Measurements from ENCODE around the gene TPCN2. TPM values are rescaled to one million over a fixed set of nuclear protein-coding genes. Genes with fewer than 3 reads are reported as not detected.

The TPCN2 gene
- total and polyA plus RNA-seq, 9 of the 15 experiments (the other 6 are each of a cell fraction or from before 2014, with no cell fraction given) = 0.66 to 10.2 (median 4.6) TPM

DNA sequence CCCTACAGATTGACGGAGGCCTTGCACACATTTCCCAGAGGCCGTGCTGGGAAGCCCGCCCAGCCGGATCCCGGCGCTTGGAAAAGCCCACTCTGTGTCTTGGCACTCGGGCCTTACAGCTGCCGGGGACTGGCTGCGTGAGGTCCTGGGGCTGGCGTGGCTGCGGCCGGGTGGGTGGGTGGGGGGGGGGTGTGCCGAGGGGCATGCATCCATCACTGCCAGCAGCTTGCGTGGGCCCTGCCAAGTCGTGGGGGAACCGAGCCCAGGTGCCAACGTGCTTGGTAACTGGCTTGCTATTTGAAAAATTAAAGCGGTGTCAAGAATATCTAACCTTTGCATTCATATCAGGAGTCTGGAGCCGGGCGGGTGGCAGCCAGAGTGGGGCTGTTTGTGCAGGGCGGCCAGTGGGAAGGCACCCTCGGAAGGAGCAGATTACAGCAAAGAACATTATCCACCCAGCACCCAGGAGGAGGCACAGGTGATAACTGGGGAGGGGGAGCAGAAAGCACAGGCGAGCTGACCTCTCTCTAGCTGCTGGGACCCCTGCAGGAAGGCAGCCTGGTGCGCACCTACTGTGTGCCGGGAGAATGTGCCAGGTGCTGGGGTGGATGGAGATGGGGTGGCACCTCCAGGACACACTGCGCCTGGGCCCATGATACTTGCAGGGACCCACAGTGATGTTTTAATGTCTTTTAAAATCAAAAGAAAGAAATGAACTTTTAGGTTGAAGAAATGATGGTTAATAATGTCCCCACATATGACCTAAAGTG, 78.5 kb downstream of the TPCN2 start:
- peaks cover 0 to 17% of the 10 kb centered on the region in 2 experiments; a peak in 2 of 5 replicates for H3K4me1 ChIP-seq (replicated peaks in 1 of 2; ENCODE audit: control insufficient read depth in 2 of 2, insufficient read depth in 2 of 2, low read length in 2 of 2)
- H3K79me2 ChIP-seq (ENCODE audit: control insufficient read depth, insufficient read depth, low read length) = no peaks in the 10 kb centered on the region
- no peaks in the 10 kb centered on the region for H3K36me3 ChIP-seq (ENCODE audit: control insufficient read depth, insufficient read depth, low read length)
- no peak for ATAC-seq
- ChIA-PET POLR2A (interaction anchor here (0.7 kb wide), 1 partner anchor 523 kb away, joined by 3 read pairs; no protein-coding TSS in a partner anchor), CTCF (ENCODE audit: low intra/inter-chr PET ratio) (no interaction called here)
- in situ Hi-C loops (cut with MboI) = no loop called here
- no peaks in the 10 kb centered on the region for H3K9me3 ChIP-seq (replicated peaks; ENCODE audit: control insufficient read depth, insufficient read depth, low read depth, low read length)
- no peak overlapping the region for H2AFZ ChIP-seq (ENCODE audit: low read depth, low read length)
- no peaks in the 10 kb centered on the region for H4K20me1 ChIP-seq (replicated peaks; ENCODE audit: control insufficient read depth, insufficient read depth, low read length)
- H3K9ac ChIP-seq (ENCODE audit: insufficient read depth in 1 of 2, low read depth in 2 of 2, low read length in 2 of 2) = no peak overlapping the region
- no TSS peak for BruUV-seq (replicated peaks)
- WGBS (ENCODE audit: insufficient coverage, low coverage, missing lambda C conversion rate) = 18% methylated on average over 21 of the region's 26 CpGs
- H3K4me2 ChIP-seq (ENCODE audit: insufficient read depth, low read length) = no peak overlapping the region
- no peak overlapping the region for H3K4me3 ChIP-seq
- TF ChIP-seq ZKSCAN1 (IDR thresholded peaks at IDR 0.05; ENCODE audit: low read depth, low read length) (peak; percentile 57; the same call in 1 of the 2 replicates), NCOR1 (IDR thresholded peaks at IDR 0.05) (no peak)
- H3K9me1 ChIP-seq (ENCODE audit: control insufficient read depth, insufficient read depth, low read length) = no peaks in the 10 kb centered on the region
- no peak for DNase-seq (ENCODE audit: extremely low read depth in 1 of 4, low spot score in 3 of 4)
- no peak for FAIRE-seq
- H3K27me3 ChIP-seq (ENCODE audit: control insufficient read depth in 2 of 2, insufficient read depth in 2 of 2, low read length in 2 of 2) = peaks cover 0 to 24% of the 10 kb centered on the region in 2 experiments; a peak in 4 of 5 replicates
- no peak overlapping the region for H3K27ac ChIP-seq (ENCODE audit: extremely low read depth, low read depth, low read length)
- intact Hi-C loops (cut with micrococcal nuclease) = no loop called here

DNA sequence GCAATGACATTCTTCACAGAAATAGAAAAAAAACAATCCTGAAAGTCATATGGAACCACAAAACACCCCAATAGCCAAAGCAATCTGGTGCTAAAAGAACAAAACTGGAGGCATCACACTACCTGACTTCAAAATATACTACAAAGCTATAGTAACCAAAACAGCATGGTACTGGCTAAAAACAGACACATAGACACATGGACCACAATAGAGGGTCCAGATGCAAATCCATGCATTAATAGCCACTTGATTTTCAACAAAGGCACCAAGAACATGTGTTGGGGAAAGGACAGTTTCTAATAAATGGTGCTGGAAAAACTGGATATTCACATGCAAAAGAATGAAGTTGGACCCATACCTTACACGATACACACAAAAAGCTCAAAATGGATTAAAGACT, 79.2 kb downstream of the TPCN2 start:
- H3K4me3 ChIP-seq = no peak overlapping the region
- peaks cover 0 to 18% of the 10 kb centered on the region in 2 experiments; a peak in 3 of 5 replicates for H3K27me3 ChIP-seq (ENCODE audit: control insufficient read depth in 2 of 2, insufficient read depth in 2 of 2, low read length in 2 of 2)
- in situ Hi-C loops (cut with MboI) (no loop called here), intact Hi-C loops (cut with micrococcal nuclease) (no loop called here)
- H3K9me1 ChIP-seq (ENCODE audit: control insufficient read depth, insufficient read depth, low read length) = no peaks in the 10 kb centered on the region
- no TSS peak for BruUV-seq (replicated peaks)
- peaks cover 0 to 12% of the 10 kb centered on the region in 2 experiments; a peak in 2 of 5 replicates for H3K4me1 ChIP-seq (replicated peaks in 1 of 2; ENCODE audit: control insufficient read depth in 2 of 2, insufficient read depth in 2 of 2, low read length in 2 of 2)
- ATAC-seq = no peak
- no peak overlapping the region for H2AFZ ChIP-seq (ENCODE audit: low read depth, low read length)
- H3K36me3 ChIP-seq (ENCODE audit: control insufficient read depth, insufficient read depth, low read length) = no peaks in the 10 kb centered on the region
- ChIA-PET POLR2A (interaction anchor here (0.7 kb wide), 1 partner anchor 522 kb away, joined by 3 read pairs; no protein-coding TSS in a partner anchor), CTCF (ENCODE audit: low intra/inter-chr PET ratio) (no interaction called here)
- no peak overlapping the region for H3K27ac ChIP-seq (ENCODE audit: extremely low read depth, low read depth, low read length)
- no peaks in the 10 kb centered on the region for H4K20me1 ChIP-seq (replicated peaks; ENCODE audit: control insufficient read depth, insufficient read depth, low read length)
- no peak for FAIRE-seq
- WGBS (ENCODE audit: insufficient coverage, low coverage, missing lambda C conversion rate) = 0% methylated on average over 1 of the region's 1 CpG
- no peak overlapping the region for H3K9ac ChIP-seq (ENCODE audit: insufficient read depth in 1 of 2, low read depth in 2 of 2, low read length in 2 of 2)
- H3K9me3 ChIP-seq (replicated peaks; ENCODE audit: control insufficient read depth, insufficient read depth, low read depth, low read length) = no peaks in the 10 kb centered on the region
- no peaks in the 10 kb centered on the region for H3K79me2 ChIP-seq (ENCODE audit: control insufficient read depth, insufficient read depth, low read length)
- no peak overlapping the region for H3K4me2 ChIP-seq (ENCODE audit: insufficient read depth, low read length)
- DNase-seq (ENCODE audit: extremely low read depth in 1 of 4, low spot score in 3 of 4) = no peak
- no peak for TF ChIP-seq SP2 (IDR thresholded peaks at IDR 0.05; ENCODE audit: extremely low read depth, low read depth, low read length, poor library complexity, severe bottlenecking)
- peak; percentile 31; the same call in 1 of the 2 replicates for TF ChIP-seq BCOR (IDR thresholded peaks at IDR 0.05)
- TF ChIP-seq RBM14 (IDR thresholded peaks at IDR 0.05; ENCODE audit: borderline replicate concordance, insufficient read depth, low read depth, low read length) = no peak
- no peak for TF ChIP-seq BRF1 (IDR thresholded peaks at IDR 0.05; ENCODE audit: borderline replicate concordance, extremely low read depth, insufficient read length)
- TF ChIP-seq KDM1A (IDR thresholded peaks at IDR 0.05) = no peak
- no peak for TF ChIP-seq MTA3 (IDR thresholded peaks at IDR 0.05; ENCODE audit: borderline replicate concordance)
- TF ChIP-seq ZNF224 (CRISPR knock-in tag; IDR thresholded peaks at IDR 0.05) = no peak
- no peak for TF ChIP-seq ZNF551 (CRISPR knock-in tag; IDR thresholded peaks at IDR 0.05)
- no peak for TF ChIP-seq HCFC1 (IDR thresholded peaks at IDR 0.05; ENCODE audit: low read depth, low read length)
- TF ChIP-seq CHD1 (IDR thresholded peaks at IDR 0.05; ENCODE audit: low read length) = no peak
- no peak for TF ChIP-seq ZNF121 (CRISPR knock-in tag; conservative IDR thresholded peaks at IDR 0.05)
- TF ChIP-seq HMGN3 (IDR thresholded peaks at IDR 0.05; ENCODE audit: borderline replicate concordance, extremely low read depth, insufficient read length, low read depth, low read length) = no peak
- TF ChIP-seq NFYB (IDR thresholded peaks at IDR 0.05; ENCODE audit: extremely low read depth, insufficient read length) = no peak
- TF ChIP-seq E2F3 (CRISPR knock-in tag; IDR thresholded peaks at IDR 0.05) = no peak
- TF ChIP-seq RBM25 (IDR thresholded peaks at IDR 0.05; ENCODE audit: low read depth, low read length, severe bottlenecking) = peak; percentile 65

Data from K562 (cell line).